Keratinocyte (primary cell): ENCODE results near the gene C11orf16. TPM values are rescaled to one million over a fixed set of nuclear protein-coding genes. Genes with fewer than 3 reads are reported as not detected.
A peak's percentile ranks its signal among the peaks of the same experiment; 100 is the strongest.
"Not testable (repeated sequence)": the region's sequence is repeated elsewhere in the genome, so short reads cannot be mapped to it uniquely, and the experiment has no call there.

Experiments
- DNase-seq: peaks from one replicate; pipeline ENCODE4 v3.0.0-alpha.2; 2011; ENCODE audit warnings: low read depth, missing footprints, low spot score
- FAIRE-seq: peaks from 2 replicates; lab custom pipeline; 2011; peaks lifted over from hg19 to GRCh38; lab: Jason Lieb, UNC
- H2AFZ ChIP-seq: 2 replicates; pipeline ENCODE4 v1.6.0; 2012; ENCODE audit warnings: low read length, control low read depth, inconsistent platforms; ENCODE audit not compliant: control insufficient read depth
- H3K27ac ChIP-seq: 2 replicates; pipeline ENCODE4 v1.5.1; 2011; ENCODE audit warnings: low read length; ENCODE audit not compliant: control insufficient read depth, insufficient read depth
- H3K27me3 ChIP-seq: 3 replicates; pipeline ENCODE4 v1.6.0; 2011; ENCODE audit warnings: low read length; ENCODE audit not compliant: control insufficient read depth, insufficient read depth; ENCODE audit errors: extremely low read depth
- H3K36me3 ChIP-seq, 2 experiments: 2 replicates in 1 of 2; 3 replicates in 1 of 2; pipeline ENCODE4 v1.5.1; 2011; ENCODE audit warnings: low read length in 2 of 2, mild to moderate bottlenecking in 1 of 2; ENCODE audit not compliant: control insufficient read depth in 2 of 2, insufficient read depth in 2 of 2; ENCODE audit errors: extremely low read depth in 1 of 2
- H3K4me1 ChIP-seq: 3 replicates; pipeline ENCODE4 v1.5.1; 2011; ENCODE audit warnings: low read length; ENCODE audit not compliant: control insufficient read depth, insufficient read depth; ENCODE audit errors: extremely low read depth
- H3K4me2 ChIP-seq: 3 replicates; pipeline ENCODE4 v1.6.0; 2011; ENCODE audit warnings: low read depth, low read length; ENCODE audit not compliant: control insufficient read depth, insufficient read depth; ENCODE audit errors: extremely low read depth
- H3K4me3 ChIP-seq, 3 experiments: fragments of 200-600 bp in 1 of 3; sonication (generic) in 1 of 3; 2 replicates in 2 of 3; 3 replicates in 1 of 3; pipeline ENCODE4 v1.5.1; 2011 to 2016; ENCODE audit warnings: low read length in 3 of 3, mild to moderate bottlenecking in 3 of 3, control low read depth in 2 of 3, inconsistent platforms in 1 of 3, low read depth in 1 of 3, mixed read lengths in 1 of 3, mixed run types in 1 of 3, moderate library complexity in 1 of 3; ENCODE audit not compliant: control insufficient read depth in 2 of 3, insufficient read depth in 2 of 3; ENCODE audit errors: extremely low read depth in 1 of 3
- H3K79me2 ChIP-seq: 2 replicates; pipeline ENCODE4 v1.6.0; 2012; ENCODE audit warnings: low read length; ENCODE audit not compliant: control insufficient read depth, insufficient read depth
- H3K9ac ChIP-seq: 3 replicates; pipeline ENCODE4 v1.6.0; 2011; ENCODE audit warnings: low read length; ENCODE audit not compliant: control insufficient read depth, insufficient read depth; ENCODE audit errors: extremely low read depth
- H3K9me1 ChIP-seq: 3 replicates; pipeline ENCODE4 v1.6.0; 2011; ENCODE audit warnings: low read length; ENCODE audit not compliant: control insufficient read depth, insufficient read depth; ENCODE audit errors: extremely low read depth
- H3K9me3 ChIP-seq: 2 replicates; pipeline ENCODE4 v1.5.1; 2012; ENCODE audit warnings: low read depth, low read length; ENCODE audit not compliant: control insufficient read depth
- H4K20me1 ChIP-seq: 3 replicates; pipeline ENCODE4 v1.6.0; 2011; ENCODE audit warnings: low read length; ENCODE audit not compliant: control insufficient read depth, insufficient read depth; ENCODE audit errors: extremely low read depth
- EZH2 ChIP-seq: IDR thresholded peaks from one replicate; pipeline ENCODE4 v1.6.1; 2012; ENCODE audit warnings: inconsistent platforms, mild to moderate bottlenecking, low read length, moderate library complexity
- dilution Hi-C: fragments of 300-500 bp; cut with MboI; formaldehyde crosslinking; loops from one replicate; pipeline ENCODE4 v1.7.0; 2020; ENCODE audit warnings: low sequenced_read_pairs; ENCODE audit not compliant: extremely low pct_ligation_motif_present
- polyA minus RNA-seq, 3 experiments: library from RNA; depleted of rRNA, polyadenylated mRNA; stranded (reverse); fragments of >200 nt; gene quantifications; 1 replicate in 1 of 3; 2 replicates in 1 of 3; 3 replicates in 1 of 3; pipeline ENCODE4 v1.2.3, GENCODE V29; 2011
- polyA plus RNA-seq, 5 experiments: library from polyadenylated mRNA; depleted of rRNA in 3 of 5; stranded (reverse) in 3 of 5; stranded (forward) in 1 of 5; unstranded in 1 of 5; fragments of >200 nt; gene quantifications; 1 replicate in 1 of 5; 2 replicates in 3 of 5; 3 replicates in 1 of 5; pipeline versions ENCODE4 v1.2.1 to v1.2.3, GENCODE V29; 2011 to 2012; ENCODE audit warnings: missing spikeins in 2 of 5, low read depth in 1 of 5, low replicate concordance in 1 of 5
- TF ChIP-seq, protein P1 (sequence below), 3 experiments: IDR thresholded peaks in 1 of 3; conservative IDR thresholded peaks in 1 of 3; optimal IDR thresholded peaks in 1 of 3; 2 replicates in 2 of 3; 3 replicates in 1 of 3; pipeline versions ENCODE3 to v1.5.1; 2011; ENCODE audit warnings: low read length in 3 of 3, mild to moderate bottlenecking in 3 of 3, moderate library complexity in 2 of 3, control low read depth in 1 of 3, inconsistent platforms in 1 of 3; ENCODE audit not compliant: insufficient read depth in 2 of 3; ENCODE audit errors: extremely low read depth in 1 of 3

Gene C11orf16
- polyA plus RNA-seq: not detected in 3 replicates
- polyA plus RNA-seq (2011; ENCODE audit: low read depth): not detected
- polyA plus RNA-seq (2011; cell fraction: cytosol; rRNA removed): not detected in 2 replicates
- not detected in 2 replicates for polyA plus RNA-seq (2011; cell fraction: nucleus; rRNA removed)
- not detected in 2 replicates for polyA plus RNA-seq (2012; ENCODE audit: low replicate concordance)
- not detected in 3 replicates for polyA minus RNA-seq
- not detected for polyA minus RNA-seq (2011; cell fraction: cytosol; rRNA and poly(A)+ RNA removed)
- polyA minus RNA-seq (2011; cell fraction: nucleus; rRNA and poly(A)+ RNA removed): not detected in 2 replicates

- no peaks in the 10 kb centered on the region for H4K20me1 ChIP-seq
- H3K27ac ChIP-seq: no peak within 1 kb of the TSS
- peaks cover 23% of the 10 kb centered on the region for H3K4me1 ChIP-seq
- H3K9me3 ChIP-seq: no peaks in the 10 kb centered on the region
- no peaks in the 10 kb centered on the region for H3K9me1 ChIP-seq
- FAIRE-seq (no peak), DNase-seq (no peak)
- no peaks in the 10 kb centered on the region for H3K79me2 ChIP-seq
- no peak within 1 kb of the TSS for H3K4me3 ChIP-seq
- TF ChIP-seq, protein P1, sequence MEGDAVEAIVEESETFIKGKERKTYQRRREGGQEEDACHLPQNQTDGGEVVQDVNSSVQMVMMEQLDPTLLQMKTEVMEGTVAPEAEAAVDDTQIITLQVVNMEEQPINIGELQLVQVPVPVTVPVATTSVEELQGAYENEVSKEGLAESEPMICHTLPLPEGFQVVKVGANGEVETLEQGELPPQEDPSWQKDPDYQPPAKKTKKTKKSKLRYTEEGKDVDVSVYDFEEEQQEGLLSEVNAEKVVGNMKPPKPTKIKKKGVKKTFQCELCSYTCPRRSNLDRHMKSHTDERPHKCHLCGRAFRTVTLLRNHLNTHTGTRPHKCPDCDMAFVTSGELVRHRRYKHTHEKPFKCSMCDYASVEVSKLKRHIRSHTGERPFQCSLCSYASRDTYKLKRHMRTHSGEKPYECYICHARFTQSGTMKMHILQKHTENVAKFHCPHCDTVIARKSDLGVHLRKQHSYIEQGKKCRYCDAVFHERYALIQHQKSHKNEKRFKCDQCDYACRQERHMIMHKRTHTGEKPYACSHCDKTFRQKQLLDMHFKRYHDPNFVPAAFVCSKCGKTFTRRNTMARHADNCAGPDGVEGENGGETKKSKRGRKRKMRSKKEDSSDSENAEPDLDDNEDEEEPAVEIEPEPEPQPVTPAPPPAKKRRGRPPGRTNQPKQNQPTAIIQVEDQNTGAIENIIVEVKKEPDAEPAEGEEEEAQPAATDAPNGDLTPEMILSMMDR (optimal IDR thresholded peaks at IDR 0.05 in 1 of 3, IDR thresholded peaks at IDR 0.05 in 1 of 3, conservative IDR thresholded peaks at IDR 0.05 in 1 of 3; ENCODE audit: extremely low read depth in 1 of 3, insufficient read depth in 2 of 3, low read length in 3 of 3): no peak
- H2AFZ ChIP-seq: no peak within 1 kb of the TSS
- no peaks in the 10 kb centered on the region for H3K27me3 ChIP-seq
- no peak within 1 kb of the TSS for H3K9ac ChIP-seq
- no peak within 1 kb of the TSS for H3K4me2 ChIP-seq
- dilution Hi-C loops: no loop called here
- no peaks in the 10 kb centered on the region for H3K36me3 ChIP-seq
Measured at GRCh38 chr11:8932564-8933180, at the start of gene C11orf16. Gene C11orf16, minus strand, starts transcription at chr11:8932947. Its CDS starts 639 bp downstream, at chr11:8932308.

GRCh38 chr11:8980485-8980884 lies 47.7 kb upstream of the C11orf16 start:
- DNase-seq (no peak), FAIRE-seq (no peak)
- H3K27me3 ChIP-seq: no peaks in the 10 kb centered on the region
- H3K4me2 ChIP-seq: no peak overlapping the region
- TF ChIP-seq, protein P1 (optimal IDR thresholded peaks at IDR 0.05 in 1 of 3, IDR thresholded peaks at IDR 0.05 in 1 of 3, conservative IDR thresholded peaks at IDR 0.05 in 1 of 3; ENCODE audit: extremely low read depth in 1 of 3, insufficient read depth in 2 of 3, low read length in 3 of 3): no peak
- TF ChIP-seq EZH2: no peak
- H3K79me2 ChIP-seq: no peaks in the 10 kb centered on the region
- H3K9me3 ChIP-seq: no peaks in the 10 kb centered on the region
- no peaks in the 10 kb centered on the region for H3K36me3 ChIP-seq
- H2AFZ ChIP-seq: no peak overlapping the region
- dilution Hi-C loops: no loop called here
- H3K9me1 ChIP-seq: no peaks in the 10 kb centered on the region
- H3K27ac ChIP-seq: no peak overlapping the region
- H4K20me1 ChIP-seq: no peaks in the 10 kb centered on the region
- no peak overlapping the region for H3K9ac ChIP-seq
- no peak overlapping the region for H3K4me3 ChIP-seq
- no peaks in the 10 kb centered on the region for H3K4me1 ChIP-seq

- DNase-seq, H3K9ac ChIP-seq, H2AFZ ChIP-seq, H3K4me3 ChIP-seq, dilution Hi-C loops, H3K9me3 ChIP-seq, H3K27ac ChIP-seq, H3K4me1 ChIP-seq, H3K36me3 ChIP-seq, H3K9me1 ChIP-seq, H3K79me2 ChIP-seq, H4K20me1 ChIP-seq, H3K4me2 ChIP-seq, H3K27me3 ChIP-seq: not testable (repeated sequence)
- peak; percentile 9 for FAIRE-seq
Measured at GRCh38 chr11:8979365-8979764, 46.6 kb upstream of the C11orf16 start.
